GM19351 (cell line): ENCODE results near the gene MYO3B.

Experiments used
- ATAC-seq: cut with Tn5 transposase; IDR thresholded peaks from one replicate; pipeline ENCODE4 v1.9.1; 2021; ENCODE audit warnings: mild to moderate bottlenecking, moderate library complexity; ENCODE audit not compliant: unreplicated experiment

The MYO3B gene

DNA sequence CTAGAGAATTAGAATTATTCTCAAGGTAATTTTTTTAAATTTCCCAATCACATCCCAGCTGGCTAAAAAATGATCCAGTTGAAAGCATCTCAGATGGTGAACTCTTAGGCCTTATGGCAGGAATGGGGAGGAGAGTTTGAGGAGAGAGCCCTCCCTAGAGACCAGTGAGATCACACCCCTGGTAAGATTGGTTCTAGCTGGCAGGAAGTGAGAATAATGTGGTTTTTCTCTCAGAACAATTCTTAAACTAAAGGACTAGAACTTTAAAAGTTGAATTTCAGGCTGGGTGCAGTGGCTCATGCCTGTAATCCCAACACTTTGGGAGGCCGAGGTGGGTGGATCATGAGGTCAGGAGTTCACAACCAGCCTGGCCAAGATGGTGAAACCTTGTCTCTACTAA is 120.2 kb downstream of the MYO3B start:
- peak; percentile 88 for ATAC-seq

DNA sequence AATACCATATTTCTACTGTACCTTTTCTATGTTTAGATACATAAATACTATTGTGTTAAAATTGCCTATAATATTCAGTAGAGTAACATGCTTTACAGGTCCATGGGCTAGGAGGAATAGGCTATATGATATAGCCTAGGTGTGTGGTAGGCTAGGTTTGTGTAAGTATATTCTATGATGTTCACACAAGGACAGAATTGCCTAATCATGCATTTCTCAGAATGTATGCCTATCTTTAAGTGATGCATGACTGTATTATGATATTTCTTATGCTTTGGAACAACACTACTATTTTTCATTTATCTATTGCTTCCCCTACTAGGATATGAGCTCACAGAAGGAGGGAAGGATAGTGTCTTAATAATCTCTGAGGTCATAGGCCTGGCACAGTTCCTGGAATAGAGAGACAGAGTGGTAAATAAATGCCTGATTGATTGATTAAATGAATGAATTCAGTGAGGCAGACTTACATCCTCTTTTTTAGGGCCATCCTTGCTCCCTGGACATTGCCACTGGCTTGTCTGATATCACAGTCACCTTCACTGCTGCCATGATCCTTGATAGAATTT is 121.0 kb downstream of the MYO3B start:
- ATAC-seq = no peak

DNA sequence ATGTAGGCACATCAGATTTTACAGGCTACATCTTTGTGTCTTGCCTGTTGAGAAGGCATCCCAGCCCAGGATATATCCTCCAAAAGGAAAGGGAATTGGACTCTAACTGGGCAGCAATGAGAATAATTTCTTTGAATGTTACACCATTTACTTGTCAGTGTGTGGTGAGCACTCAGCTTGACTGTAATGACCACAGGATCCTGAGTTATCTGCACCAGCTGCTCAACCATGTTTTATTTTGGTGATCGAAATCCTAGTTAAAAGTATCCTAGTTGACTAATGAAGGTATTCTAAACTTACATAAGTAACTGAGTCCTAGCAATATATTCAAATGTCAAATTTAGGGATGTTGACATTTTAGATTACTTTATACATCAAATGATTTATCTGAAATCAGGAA is 123.0 kb downstream of the MYO3B start:
- no peak for ATAC-seq

DNA sequence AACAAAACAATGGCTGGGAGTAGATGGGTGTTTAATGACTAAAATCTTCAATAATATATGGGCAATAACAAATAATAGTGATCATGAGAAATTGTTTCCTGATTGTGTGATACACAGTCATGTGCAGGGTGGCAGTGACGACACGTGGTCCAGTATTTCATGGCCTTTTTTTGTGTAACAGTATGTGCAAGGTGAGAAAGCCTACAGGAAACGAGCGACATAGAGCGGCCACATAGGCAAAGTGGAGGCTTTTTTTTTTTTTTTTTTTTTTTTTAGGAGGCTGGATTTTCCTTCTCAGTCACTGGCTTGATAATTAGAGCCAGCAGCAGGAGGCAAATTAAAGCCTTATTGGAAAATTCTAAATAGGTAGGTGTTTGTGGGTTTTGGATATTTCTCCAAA is 123.7 kb downstream of the MYO3B start:
- ATAC-seq = no peak

DNA sequence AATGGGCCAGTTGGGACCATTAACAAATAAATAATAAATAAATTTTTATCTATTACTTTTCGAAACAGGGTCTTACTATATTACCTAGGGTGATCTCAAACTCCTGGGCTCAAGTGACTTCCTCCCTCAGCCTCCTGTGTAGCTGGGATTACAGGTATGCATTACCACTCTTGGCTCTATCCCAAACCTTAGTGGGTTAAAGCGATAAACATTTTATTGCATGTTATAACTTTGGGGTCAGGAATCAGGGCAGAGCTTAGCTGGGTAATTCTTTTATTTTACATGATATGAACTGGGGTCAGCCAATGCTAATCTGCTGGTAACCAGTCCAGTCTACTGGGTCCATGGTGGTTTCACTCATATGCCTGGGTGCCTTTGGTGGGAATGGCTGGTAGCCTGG is 127.8 kb downstream of the MYO3B start:
- no peak for ATAC-seq

DNA sequence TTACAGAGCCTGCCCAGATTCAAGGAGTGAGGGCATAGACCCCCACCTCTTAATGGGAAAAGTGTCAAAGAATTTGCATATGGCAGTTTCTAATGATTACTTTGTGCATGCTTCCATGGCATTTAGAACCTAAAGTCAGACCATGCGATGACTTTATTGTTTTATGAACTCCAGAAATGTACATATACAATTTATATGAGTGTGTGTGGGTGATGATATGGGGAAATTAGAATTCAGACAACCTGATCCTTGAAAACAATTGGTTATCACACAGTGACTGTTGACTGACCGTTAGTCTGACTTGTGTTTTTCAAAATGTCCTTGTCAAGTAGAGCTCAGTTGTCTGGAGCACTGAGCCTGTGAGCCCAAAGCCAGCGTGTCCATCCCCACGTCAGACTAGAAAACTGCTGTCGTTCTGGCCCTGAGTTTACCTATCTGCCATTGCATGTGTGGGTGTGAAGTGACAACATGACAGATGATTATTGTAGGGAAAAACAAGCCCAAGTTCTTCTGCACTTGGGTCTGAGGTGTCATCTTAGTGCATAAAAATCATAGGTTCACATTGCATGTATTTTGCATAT is 128.4 kb downstream of the MYO3B start:
- ATAC-seq = no peak

DNA sequence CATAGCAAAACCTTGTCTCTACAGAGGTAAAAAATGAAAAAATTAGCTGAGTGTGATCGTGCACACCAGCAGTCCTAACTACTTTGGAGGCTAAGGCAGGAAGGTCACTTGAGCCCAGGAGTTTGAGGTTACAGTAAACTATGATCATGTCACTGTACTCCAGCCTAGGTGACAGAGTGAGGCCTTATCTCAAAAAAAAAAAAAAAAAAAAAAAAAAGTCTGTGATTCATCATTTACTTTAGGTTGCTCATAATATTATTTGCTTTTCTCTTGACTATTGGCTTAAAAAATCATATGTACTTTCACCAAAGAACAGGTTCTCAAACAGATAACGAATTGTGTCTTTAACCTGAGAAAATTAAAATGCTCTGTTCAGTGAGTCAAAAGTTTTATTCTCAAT is 129.1 kb downstream of the MYO3B start:
- ATAC-seq = no peak

DNA sequence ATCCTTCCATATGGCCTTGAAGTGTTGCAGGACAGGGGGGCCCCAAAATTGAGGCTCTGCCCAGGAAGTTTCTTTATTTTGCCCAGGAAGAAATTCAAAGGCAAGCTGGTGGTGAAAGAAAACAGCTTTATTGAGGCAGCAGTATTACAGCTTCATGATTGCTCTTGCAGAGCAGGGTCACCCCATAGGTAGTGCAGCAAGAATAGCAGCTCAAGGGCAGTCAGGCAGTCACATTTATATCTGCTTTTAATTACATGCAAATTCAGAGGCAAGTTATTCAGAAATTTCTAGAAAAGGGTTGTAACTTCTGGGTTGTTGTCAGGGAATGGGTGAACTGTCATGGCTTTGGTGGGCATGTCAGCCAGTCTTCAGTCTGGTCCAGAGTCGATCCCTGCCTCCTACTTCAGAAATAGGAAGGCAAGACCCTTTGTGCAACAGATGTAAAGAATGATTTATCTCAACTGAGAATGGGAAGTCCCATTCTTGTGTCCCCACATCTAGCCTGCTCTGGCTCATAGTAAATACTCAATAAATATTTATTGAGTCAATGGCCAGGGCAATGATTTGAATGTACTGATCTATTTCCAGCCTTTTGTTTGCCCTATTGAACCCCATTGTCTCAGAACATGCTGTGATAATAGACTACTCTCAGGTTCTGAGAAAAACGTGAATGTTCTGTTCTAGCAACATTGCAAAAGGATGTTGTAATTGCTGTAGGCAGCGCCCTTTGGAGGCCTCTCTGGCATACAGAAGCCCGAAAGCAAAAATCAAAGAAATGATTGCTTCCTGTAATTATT is 129.8 kb downstream of the MYO3B start:
- ATAC-seq = no peak

DNA sequence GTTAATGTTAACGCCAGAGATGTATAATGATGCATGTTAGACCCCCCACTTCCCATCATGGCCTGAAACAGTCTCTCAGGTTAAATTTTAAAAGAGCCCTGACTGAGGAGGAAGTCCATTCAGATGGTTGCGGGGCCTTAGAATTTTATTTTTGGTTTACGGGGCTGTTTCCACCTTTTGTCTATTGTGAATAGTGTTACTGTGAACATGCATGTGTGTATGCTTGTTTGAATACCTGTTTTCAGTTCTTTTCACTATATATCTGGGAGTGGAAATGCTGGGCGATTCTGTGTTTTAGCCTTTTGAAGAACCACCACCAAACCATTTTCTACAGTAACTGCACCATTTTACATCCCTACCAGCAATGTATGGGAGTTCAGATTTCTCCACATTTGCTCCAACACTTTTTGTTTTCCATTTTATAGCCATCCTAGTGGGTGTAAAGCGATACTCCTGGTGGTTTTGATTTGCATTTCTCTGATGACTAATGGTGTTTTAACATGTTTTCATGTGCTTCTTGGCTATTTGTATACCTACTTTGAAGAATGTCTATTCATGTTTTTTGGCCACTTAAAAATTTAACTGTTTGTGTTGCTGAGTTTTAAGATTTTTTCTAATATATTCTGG is 133.0 kb downstream of the MYO3B start:
- ATAC-seq = no peak

DNA sequence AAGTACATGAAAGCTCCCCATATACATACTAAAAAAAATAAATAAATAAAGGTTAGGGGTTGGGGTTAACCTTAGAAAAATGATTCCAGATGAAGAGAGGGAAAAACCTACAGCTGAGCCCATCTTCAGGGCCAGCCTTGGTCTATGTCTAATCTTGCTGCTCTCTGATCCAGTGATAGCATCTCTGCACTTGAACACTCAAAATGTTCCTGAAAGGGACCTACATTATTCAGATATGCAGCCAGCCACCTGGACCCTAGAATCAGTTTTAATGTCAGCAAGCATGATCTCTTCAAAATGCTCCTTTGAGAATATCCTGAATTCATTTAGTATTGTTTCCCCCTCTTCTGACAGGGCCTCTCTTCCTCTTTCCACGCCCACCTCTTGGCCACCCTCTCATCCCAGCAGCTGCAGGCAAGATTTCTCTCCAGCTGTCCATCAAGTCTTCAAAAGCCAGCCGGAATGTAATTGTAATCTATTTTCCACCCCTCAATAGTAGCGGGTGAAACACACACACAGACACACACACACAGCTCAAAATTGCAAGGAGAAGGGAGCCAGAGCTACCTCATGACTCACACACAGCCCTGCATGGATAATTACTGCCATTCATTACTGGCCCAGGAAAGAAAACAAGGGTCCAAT is 135.5 kb downstream of the MYO3B start:
- no peak for ATAC-seq

DNA sequence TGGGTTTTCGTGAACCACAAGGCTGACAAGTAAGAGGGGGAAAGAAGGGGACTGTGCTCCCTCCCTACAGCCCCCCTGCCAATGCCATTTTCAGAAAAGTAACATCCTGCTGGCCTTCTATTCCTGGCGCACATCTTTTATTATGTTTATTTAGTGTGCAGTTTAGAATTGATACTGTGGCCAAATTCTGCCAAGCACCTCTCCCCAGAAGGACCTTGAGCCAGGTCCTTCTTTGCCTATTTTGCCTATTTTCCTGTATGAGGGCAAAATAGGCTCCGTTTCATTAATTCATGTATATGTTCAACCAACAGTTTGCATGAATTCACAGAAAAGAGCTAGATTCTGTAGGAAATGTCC is 136.0 kb downstream of the MYO3B start:
- ATAC-seq = no peak

DNA sequence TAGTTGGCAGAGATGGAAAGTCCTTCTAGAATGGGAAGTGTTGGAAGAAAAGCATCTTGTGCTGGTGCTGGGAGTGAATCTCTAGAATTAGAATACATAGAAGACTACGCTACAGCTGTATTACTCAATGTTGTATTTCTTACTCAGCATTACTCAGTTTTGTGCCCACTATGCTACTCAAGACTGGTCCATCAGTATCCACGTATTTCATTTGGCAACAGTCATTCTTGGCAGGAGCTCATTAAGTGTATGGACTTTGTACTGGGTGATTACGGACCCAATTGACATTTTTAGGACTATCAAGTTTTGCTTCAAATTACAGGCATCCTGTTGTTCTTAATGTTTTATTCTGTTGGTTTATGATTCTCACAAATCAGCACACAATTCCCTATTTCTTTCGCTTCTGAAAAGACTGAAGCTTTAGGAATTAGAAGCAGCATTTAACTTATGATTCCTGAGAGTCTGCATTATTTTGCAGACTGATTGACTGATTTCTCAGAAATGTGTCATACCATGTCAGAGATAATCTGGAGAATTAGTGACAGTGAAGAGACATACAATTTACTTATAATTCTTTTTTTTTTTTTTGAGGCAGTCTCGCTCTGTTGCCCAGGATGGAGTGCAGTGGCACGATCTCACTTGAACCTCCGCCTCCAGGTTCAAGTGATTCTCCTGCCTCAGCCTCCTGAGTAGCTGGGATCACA is 136.9 kb downstream of the MYO3B start:
- no peak for ATAC-seq

DNA sequence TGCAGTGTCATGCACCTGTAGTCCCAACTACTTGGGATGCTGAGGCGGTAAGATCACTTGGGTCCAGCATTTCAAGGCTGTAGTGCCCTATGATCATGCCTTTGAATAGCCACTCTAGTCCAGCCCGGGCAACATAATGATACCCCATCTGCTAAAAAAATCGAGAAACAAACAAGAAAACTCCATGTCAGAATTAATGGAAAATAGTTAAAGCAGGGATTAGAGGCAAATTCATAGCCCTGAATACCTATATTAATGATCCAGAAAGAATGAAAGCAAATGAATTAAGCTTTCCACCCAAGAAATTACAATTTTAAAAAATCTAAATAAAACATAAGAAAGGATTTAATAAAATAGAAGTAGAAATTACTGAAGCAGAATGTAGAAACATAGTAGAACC is 143.0 kb downstream of the MYO3B start:
- no peak for ATAC-seq

DNA sequence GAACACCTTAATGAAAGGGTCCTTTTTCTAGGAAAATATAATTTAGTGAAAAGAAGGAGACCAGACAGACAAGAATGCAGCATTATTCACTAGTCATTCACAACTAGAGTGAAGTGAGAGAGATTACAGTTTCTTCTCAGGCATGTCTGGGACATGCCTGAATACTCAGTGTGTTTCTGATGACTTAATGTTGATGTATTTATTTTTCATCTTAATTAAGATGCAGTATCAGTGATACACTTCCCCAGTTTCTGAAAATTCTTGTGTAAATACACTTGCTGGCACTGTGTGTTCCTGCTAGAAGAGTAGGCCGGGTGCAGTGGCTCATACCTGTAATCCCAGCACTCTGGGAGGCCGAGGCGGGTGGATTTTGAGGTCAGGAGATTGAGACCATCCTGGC is 143.6 kb downstream of the MYO3B start:
- ATAC-seq = no peak

DNA sequence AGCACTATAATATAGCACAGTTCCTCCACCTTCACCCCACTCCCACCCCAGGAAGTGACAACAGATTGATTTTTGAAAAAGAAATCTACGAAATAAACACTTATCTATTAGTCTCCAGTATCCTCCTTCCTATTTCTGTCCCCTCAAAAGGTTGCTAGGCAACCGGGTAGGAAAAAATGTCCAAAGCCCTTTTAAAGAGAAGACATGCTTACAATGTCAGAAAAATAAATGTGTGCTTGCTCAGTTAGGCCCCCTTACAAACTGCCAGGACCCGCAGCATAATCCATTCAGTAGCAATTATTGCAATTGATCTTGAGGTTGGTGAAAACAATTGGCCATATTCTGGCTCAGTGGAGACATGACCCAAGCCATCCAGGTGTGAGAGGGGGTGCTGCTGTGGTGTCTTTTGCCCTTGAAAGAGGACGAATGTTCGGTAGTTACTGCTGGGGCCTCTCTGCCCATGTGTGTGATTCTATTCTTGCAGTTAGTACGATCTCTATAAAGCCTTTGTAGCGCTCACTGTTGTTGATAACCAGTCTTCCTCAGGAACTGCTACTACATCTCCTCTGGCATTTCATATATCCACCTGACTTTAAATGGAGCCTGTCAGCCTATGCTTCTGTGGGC is 144.3 kb downstream of the MYO3B start:
- no peak for ATAC-seq

DNA sequence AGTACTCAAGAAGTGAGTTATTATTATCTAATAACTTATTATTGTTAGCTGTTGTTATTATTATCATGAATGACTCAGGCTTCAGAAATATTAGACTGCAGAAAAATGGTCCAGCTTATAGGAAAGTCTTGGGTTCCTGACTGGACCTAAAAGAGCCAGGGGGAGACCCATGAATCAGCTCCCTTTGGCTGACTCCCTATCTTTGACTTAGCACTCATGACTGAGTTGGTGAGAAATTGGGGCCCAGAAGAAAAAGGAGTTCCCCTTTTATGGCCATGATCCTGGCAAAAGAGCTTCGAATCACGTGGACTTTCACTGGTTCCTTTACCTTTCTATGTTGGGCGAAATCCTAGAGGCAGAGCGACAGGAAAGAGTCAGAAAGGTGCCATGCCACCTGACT is 145.8 kb downstream of the MYO3B start:
- no peak for ATAC-seq

DNA sequence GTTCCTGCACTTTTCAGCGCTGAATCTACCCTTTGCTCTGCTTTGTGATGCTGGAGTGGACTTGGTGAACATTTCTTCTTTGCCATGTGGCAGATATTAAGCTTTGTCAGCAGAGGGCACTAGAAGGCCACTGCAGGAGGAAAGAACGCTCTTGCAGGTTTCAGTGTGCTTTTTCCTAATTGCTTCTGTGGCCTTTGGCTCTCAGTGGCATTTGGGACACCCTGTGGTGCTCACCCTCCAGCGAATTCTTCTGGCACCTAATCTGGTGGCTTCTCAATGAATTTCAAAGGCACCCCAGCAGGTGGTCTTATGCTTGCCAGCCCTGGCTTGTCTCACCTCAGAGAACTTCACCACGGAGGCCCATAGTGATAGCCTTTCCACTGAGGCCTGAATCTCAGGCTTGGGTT is 146.7 kb downstream of the MYO3B start:
- ATAC-seq = no peak

DNA sequence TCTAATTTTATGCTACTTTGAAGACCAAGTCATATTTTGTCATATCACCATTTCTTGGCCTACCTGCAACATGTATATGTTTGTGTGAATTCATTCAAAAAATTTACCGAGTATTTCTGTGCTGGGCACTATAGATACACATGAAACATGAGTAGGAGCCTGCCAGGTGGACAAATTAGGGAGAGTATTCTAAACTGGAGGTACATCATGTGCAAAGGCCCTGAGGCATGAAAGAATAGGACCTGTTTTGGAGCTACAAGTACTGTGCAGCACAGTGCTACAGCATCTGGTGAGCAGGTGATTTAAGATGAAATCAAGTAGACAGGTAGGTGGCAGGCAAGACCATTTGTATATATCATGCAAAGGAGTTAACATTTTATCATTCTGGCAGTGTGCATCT is 152.9 kb downstream of the MYO3B start:
- ATAC-seq = no peak

DNA sequence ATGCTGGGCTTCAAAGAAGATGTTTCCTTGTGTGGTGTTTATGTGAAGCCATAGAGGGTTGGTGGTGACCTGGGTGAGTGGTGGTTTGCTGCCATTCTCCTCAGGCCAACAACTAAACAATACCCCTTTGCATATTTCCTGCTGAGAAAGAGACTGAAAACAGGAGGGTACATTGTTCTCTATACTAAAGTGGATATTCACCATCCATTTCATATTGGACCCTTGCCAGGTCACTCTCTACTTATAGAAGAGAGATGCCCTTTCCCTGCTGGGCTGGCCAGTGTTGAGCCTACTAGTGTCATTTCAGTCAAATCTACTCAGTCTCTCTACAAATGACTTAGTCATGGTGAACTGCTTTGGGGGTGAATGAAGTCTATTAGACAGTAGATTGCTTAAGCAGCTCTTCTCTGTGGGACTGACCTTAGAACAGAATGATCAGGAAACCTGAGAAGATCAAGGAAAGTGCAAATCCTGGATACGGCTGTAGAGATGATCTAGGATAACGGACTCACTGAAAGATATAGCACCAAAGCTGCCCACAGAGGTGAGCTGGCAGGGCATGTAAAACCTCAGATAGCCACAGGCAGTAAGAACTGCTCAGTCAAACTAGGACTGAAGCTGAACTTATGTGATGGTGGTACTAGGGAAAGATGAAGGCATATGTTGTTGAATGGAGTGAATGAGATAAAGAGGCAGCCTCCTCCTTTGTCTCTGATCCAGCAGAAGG is 154.9 kb downstream of the MYO3B start:
- no peak for ATAC-seq

DNA sequence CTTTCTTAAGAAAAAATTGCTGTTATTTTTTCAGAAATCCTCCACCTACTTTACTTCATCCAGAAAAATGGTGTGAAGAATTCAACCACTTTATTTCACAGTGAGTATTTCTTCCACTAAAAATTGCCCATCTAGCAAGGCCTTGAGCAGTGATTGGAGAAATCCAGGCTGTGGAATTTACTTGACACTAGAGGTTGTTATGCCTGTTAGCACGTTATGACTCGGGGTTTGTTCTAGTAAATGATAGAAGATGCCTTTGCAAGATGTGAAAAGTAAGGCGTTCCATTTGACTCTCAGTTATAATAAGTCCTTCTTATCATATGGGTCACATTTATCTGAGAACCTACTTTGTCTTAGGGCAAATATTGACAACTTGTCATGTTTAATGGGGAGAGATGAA is 157.4 kb downstream of the MYO3B start:
- ATAC-seq = no peak
